ENCODE data around the gene AIG1.

The AIG1 gene

DNA sequence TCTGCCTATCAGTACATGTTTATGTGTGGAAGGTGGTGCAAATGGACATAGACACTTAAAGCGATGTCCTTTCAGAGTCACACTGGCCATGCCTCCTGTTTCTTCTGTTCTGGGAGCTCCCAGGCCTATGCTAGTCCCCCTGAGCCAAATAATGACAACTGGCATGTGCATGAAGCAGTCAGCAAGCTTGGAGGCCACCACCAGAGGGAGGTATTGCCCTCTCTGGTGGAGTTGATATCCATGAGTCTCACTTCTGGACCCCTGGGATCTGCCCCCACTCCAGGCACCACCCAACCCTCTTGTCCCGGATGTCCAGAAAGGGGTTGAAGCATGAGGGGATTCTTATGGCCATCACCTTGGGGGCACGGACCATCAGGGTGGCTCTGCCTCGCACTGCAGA lies 172.2 kb downstream of the AIG1 start:
- DNase-seq (ENCODE audit: low spot score), result no peak
- ATAC-seq (ENCODE audit: low read depth), result 0 out of 3 replicates have a peak, but pooled peaks have one; percentile 33
- no peaks in the 10 kb centered on the region for H3K9me3 ChIP-seq (ENCODE audit: severe bottlenecking)

DNA sequence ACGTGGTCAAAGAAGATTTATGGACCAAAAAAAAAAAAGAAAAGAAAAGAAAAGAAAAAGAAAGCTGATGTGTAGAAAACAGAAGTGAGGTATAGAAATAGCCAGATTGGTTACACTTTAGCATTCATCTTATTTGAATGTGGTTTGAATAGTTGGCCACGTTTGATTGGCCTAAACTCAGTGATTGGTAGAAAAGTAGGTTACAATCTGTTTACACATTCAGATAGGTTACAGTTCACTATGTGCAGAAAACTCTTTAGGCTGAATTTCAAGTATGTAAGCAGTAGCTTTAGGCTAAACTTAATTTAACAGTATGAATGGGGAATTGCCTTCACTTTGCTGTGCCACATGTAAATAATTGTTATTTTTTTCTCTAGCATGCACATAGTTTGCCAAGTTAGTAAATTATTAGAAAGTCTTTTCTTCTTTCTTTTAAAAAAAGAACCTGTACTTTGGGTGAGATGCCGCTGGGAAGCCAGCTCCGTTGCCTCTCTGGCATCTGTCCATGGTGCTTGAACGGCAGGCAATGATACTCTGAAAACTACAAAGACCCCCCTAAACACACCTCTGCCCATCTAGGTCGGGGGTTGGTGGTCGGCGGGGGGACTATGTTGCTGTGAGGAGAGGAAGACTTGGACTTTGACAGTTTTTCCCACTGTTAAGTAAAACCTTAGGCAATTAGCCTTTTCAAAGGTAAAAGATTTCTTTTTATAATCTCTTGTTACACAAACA lies 173.0 kb downstream of the AIG1 start:
- Histone ChIP-seq H3K27me3 (ENCODE audit: insufficient read depth, poor library complexity, severe bottlenecking) (no peaks in the 10 kb centered on the region), H3K9me3 (ENCODE audit: severe bottlenecking) (no peaks in the 10 kb centered on the region), H3K36me3 (ENCODE audit: low read depth) (0 out of 2 replicates have a peak, but pooled peaks cover 3% of the 10 kb centered on the region), H3K27ac (ENCODE audit: poor library complexity, severe bottlenecking) (no peak overlapping the region), H3K4me1 (ENCODE audit: insufficient read depth, poor library complexity, severe bottlenecking) (no peaks in the 10 kb centered on the region), H3K4me3 (ENCODE audit: severe bottlenecking) (no peak overlapping the region)
- DNase-seq (ENCODE audit: low spot score) (no peak), ATAC-seq (ENCODE audit: low read depth) (no peak)
- no peak for TF ChIP-seq CTCF (IDR thresholded peaks at IDR 0.05; ENCODE audit: poor library complexity, severe bottlenecking)

More for the DNA sequence above, 172.2 kb downstream of the AIG1 start:
- no peak overlapping the region for H3K4me3 ChIP-seq (ENCODE audit: severe bottlenecking)
- peak; percentile 73 for TF ChIP-seq CTCF (IDR thresholded peaks at IDR 0.05; ENCODE audit: poor library complexity, severe bottlenecking)
- no peaks in the 10 kb centered on the region for H3K4me1 ChIP-seq (ENCODE audit: insufficient read depth, poor library complexity, severe bottlenecking)
- no peak overlapping the region for H3K27ac ChIP-seq (ENCODE audit: poor library complexity, severe bottlenecking)
- H3K27me3 ChIP-seq (ENCODE audit: insufficient read depth, poor library complexity, severe bottlenecking), result no peaks in the 10 kb centered on the region
- H3K36me3 ChIP-seq (ENCODE audit: low read depth), result 0 out of 2 replicates have a peak, but pooled peaks cover 3% of the 10 kb centered on the region

DNA sequence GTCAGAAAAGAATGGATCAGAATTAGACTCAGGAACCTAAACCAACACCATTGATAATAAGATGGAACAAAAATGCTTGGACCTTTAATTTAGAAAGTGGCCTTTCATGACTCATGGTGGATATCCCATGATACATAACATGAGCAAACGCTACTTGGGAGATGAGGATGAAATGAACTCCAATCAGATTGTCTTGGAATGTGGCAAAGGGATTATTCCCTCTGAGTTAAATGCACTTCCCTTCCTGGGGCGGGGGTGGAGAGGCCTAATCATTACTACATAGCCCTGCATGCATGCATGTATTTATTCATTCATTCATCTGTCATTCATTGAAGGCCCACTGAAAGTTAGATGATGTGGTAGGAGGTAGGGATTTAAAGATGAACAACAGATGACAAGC lies 174.0 kb downstream of the AIG1 start:
- no peaks in the 10 kb centered on the region for H3K4me1 ChIP-seq (ENCODE audit: insufficient read depth, poor library complexity, severe bottlenecking)
- no peak for TF ChIP-seq CTCF (IDR thresholded peaks at IDR 0.05; ENCODE audit: poor library complexity, severe bottlenecking)
- H3K27ac ChIP-seq (ENCODE audit: poor library complexity, severe bottlenecking), result no peak overlapping the region
- no peaks in the 10 kb centered on the region for H3K27me3 ChIP-seq (ENCODE audit: insufficient read depth, poor library complexity, severe bottlenecking)
- H3K4me3 ChIP-seq (ENCODE audit: severe bottlenecking), result no peak overlapping the region
- no peaks in the 10 kb centered on the region for H3K9me3 ChIP-seq (ENCODE audit: severe bottlenecking)
- DNase-seq (ENCODE audit: low spot score) (no peak), ATAC-seq (ENCODE audit: low read depth) (no peak)
- 0 out of 2 replicates have a peak, but pooled peaks cover 3% of the 10 kb centered on the region for H3K36me3 ChIP-seq (ENCODE audit: low read depth)

DNA sequence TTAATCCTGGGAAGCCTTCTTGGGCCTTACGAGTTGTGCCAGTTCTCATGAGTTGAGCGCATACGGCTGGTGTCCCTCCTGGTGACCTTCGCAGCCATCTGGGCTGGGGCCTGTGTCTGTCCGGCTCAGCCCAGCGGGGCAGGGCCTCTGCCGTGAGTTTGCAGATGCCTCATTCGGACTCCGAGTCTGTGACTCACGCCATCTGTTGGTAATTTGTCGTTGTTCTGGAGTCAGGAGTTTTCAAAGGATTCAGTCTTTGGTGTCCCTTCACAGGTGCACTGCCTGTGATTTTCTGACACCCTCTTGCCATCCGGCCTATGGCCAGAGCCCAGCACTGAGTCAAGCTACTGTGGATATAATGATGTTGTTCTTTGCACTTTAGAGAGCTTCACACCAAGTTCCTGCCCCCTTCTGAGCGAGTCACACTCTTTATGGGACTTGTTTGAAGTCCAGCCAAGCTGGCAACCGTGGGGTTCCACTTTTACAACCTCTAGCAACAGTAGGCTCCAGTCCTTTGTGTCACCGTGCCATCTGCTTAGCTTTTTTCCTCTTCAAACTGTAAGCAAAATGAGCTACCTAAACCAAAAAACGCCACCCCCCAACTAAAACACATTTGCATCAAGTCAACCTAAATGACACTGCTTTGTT lies 175.6 kb downstream of the AIG1 start:
- no peak for TF ChIP-seq CTCF (IDR thresholded peaks at IDR 0.05; ENCODE audit: poor library complexity, severe bottlenecking)
- Histone ChIP-seq H3K4me1 (ENCODE audit: insufficient read depth, poor library complexity, severe bottlenecking) (no peaks in the 10 kb centered on the region), H3K36me3 (ENCODE audit: low read depth) (0 out of 2 replicates have a peak, but pooled peaks cover 3% of the 10 kb centered on the region), H3K4me3 (ENCODE audit: severe bottlenecking) (no peak overlapping the region), H3K9me3 (ENCODE audit: severe bottlenecking) (no peaks in the 10 kb centered on the region), H3K27me3 (ENCODE audit: insufficient read depth, poor library complexity, severe bottlenecking) (no peaks in the 10 kb centered on the region), H3K27ac (ENCODE audit: poor library complexity, severe bottlenecking) (no peak overlapping the region)
- DNase-seq (ENCODE audit: low spot score) (no peak), ATAC-seq (ENCODE audit: low read depth) (no peak)

Measured in RWPE2 (cell line).